GM13976 (cell line): ENCODE data around the gene PPRC1.

ENCODE experiments used
- DNase-seq: peaks from one replicate; pipeline ENCODE4 v3.0.0; 2012; ENCODE audit warnings: low spot score
- in situ Hi-C: fragments of 300-500 bp; cut with MboI; formaldehyde crosslinking; loops from one replicate; pipeline ENCODE4 v1.12.0; 2022; ENCODE audit warnings: low sequenced_read_pairs, mixed read lengths, inconsistent platforms; ENCODE audit not compliant: unreplicated experiment
- TF ChIP-seq, protein P1 (sequence below): IDR thresholded peaks from 2 replicates; pipeline ENCODE4 v1.5.1; 2012; ENCODE audit warnings: borderline replicate concordance, mild to moderate bottlenecking; ENCODE audit not compliant: insufficient read depth; ENCODE audit errors: extremely low read depth, missing control alignments, control extremely low read depth

The PPRC1 gene

DNA sequence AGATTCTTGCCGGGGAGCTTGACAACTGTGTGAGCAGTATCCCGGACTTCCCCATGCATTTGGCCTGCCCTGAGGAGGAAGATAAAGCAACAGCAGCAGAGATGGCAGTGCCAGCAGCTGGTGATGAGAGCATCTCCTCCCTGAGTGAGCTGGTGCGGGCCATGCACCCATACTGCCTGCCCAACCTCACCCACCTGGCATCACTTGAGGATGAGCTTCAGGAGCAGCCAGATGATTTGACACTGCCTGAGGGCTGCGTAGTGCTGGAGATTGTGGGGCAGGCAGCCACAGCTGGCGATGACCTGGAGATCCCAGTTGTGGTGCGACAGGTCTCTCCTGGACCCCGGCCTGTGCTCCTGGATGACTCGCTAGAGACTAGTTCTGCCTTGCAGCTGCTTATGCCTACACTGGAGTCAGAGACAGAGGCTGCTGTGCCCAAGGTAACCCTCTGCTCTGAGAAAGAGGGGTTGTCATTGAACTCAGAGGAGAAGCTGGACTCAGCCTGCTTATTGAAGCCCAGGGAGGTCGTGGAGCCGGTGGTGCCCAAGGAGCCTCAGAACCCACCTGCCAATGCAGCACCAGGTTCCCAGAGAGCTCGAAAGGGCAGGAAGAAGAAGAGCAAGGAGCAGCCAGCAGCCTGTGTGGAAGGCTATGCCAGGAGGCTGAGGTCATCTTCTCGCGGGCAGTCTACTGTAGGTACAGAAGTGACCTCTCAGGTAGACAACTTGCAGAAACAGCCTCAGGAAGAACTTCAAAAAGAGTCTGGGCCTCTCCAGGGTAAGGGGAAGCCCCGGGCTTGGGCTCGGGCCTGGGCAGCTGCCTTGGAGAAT, 6.7 kb downstream of the PPRC1 start:
- TF ChIP-seq, protein P1, sequence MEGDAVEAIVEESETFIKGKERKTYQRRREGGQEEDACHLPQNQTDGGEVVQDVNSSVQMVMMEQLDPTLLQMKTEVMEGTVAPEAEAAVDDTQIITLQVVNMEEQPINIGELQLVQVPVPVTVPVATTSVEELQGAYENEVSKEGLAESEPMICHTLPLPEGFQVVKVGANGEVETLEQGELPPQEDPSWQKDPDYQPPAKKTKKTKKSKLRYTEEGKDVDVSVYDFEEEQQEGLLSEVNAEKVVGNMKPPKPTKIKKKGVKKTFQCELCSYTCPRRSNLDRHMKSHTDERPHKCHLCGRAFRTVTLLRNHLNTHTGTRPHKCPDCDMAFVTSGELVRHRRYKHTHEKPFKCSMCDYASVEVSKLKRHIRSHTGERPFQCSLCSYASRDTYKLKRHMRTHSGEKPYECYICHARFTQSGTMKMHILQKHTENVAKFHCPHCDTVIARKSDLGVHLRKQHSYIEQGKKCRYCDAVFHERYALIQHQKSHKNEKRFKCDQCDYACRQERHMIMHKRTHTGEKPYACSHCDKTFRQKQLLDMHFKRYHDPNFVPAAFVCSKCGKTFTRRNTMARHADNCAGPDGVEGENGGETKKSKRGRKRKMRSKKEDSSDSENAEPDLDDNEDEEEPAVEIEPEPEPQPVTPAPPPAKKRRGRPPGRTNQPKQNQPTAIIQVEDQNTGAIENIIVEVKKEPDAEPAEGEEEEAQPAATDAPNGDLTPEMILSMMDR: no peak
- peak; percentile 9 for DNase-seq
- in situ Hi-C loops: no loop called here

DNA sequence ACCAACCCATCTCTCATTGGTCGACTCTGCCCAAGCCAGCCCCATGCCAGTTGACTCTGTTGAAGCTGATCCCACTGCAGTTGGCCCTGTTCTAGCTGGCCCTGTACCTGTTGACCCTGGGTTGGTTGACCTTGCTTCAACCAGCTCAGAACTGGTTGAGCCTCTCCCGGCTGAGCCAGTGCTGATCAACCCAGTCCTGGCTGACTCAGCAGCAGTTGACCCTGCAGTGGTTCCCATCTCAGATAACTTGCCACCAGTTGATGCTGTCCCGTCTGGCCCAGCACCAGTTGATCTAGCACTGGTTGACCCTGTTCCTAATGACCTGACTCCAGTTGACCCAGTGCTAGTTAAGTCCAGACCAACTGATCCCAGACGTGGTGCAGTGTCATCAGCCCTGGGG, 7.4 kb downstream of the PPRC1 start:
- DNase-seq: peak; percentile 6
- in situ Hi-C loops: no loop called here
- TF ChIP-seq, protein P1: no peak

DNA sequence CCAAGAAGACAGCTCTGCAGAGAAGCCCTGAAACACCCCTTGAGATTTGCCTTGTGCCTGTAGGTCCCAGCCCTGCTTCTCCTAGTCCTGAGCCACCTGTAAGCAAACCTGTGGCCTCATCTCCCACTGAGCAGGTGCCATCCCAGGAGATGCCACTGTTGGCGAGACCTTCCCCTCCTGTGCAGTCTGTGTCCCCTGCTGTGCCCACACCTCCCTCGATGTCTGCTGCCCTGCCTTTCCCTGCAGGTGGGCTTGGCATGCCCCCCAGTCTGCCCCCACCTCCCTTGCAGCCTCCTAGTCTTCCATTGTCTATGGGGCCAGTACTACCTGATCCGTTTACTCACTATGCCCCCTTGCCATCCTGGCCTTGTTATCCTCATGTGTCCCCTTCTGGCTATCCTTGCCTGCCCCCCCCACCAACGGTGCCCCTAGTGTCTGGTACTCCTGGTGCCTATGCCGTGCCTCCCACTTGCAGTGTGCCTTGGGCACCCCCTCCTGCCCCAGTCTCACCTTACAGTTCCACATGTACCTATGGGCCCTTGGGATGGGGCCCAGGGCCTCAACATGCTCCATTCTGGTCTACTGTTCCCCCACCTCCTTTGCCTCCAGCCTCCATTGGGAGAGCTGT, 8.2 kb downstream of the PPRC1 start:
- in situ Hi-C loops: no loop called here
- DNase-seq: peak; percentile 9
- TF ChIP-seq, protein P1: no peak

DNA sequence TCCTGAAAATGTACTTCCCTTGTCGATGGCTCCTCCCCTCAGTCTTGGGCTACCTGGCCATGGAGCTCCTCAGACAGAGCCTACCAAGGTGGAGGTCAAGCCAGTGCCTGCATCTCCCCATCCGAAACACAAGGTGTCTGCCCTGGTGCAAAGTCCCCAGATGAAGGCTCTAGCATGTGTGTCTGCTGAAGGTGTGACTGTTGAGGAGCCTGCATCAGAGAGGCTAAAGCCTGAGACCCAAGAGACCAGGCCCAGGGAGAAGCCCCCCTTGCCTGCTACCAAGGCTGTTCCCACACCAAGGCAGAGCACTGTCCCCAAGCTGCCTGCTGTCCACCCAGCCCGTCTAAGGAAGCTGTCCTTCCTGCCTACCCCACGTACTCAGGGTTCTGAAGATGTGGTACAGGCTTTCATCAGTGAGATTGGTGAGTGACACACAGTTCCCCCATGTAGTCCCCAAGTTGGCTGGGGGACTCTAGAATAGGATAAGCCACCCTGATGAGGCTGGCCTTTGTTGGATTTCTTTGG, 8.8 kb downstream of the PPRC1 start:
- in situ Hi-C loops: no loop called here
- TF ChIP-seq, protein P1: no peak
- DNase-seq: peak; percentile 9

DNA sequence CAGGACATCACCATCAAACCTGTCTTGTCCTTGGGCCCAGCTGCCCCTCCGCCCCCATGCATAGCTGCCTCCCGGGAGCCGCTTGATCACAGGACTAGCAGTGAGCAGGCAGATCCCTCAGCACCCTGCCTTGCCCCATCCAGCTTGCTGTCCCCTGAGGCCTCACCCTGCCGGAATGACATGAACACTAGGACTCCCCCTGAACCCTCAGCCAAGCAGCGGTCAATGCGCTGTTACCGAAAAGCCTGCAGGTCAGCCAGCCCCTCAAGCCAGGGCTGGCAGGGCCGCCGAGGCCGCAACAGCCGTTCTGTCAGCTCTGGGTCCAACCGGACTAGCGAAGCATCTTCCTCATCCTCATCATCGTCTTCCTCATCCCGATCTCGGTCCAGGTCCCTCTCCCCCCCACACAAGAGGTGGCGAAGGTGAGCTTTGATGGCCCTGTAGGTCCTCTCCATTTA, 14.2 kb downstream of the PPRC1 start:
- TF ChIP-seq, protein P1: no peak
- in situ Hi-C loops: no loop called here
- peak; percentile 10 for DNase-seq

DNA sequence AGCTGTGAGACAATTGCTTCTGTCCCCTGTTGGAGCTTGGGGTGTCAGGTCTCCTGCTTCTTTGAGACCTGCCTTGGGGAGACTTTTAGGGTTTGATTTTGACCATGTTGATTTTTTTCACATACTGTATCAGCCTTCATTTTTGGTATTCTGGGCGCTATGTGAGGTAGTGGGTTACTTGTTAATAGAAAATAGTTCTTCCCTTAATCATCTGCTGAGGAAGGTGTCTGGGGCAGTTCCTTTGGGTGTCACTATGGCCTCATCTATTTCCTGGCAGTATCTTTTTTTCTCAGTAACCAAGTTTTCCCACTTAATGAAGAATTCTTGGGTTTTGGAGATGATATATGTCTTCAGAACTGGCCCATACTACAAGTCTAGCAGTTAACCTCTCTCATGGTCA, 14.7 kb downstream of the PPRC1 start:
- in situ Hi-C loops: no loop called here
- TF ChIP-seq, protein P1: no peak
- peak; percentile 7 for DNase-seq
